Neural crest cell (in vitro differentiated cells): ENCODE results near the gene TCF3. TPM values are rescaled to one million over a fixed set of nuclear protein-coding genes. Genes with fewer than 3 reads are reported as not detected.

ENCODE experiments used
- DNase-seq: peaks from one replicate; pipeline ENCODE4 v3.0.0; 2021; ENCODE audit warnings: low read depth, mixed read lengths, low spot score
- H3K27ac Mint-ChIP-seq: one replicate; pipeline ENCODE4 v1.8.0; 2021; ENCODE audit warnings: mild to moderate bottlenecking, mixed read lengths; ENCODE audit not compliant: unreplicated experiment
- H3K27me3 Mint-ChIP-seq: 2 replicates; pipeline ENCODE4 v1.8.0; 2021; ENCODE audit warnings: low read depth, mild to moderate bottlenecking, mixed read lengths
- H3K36me3 Mint-ChIP-seq: 2 replicates; pipeline ENCODE4 v1.8.0; 2021; ENCODE audit warnings: low read depth, mild to moderate bottlenecking, mixed read lengths
- H3K4me1 Mint-ChIP-seq: 2 replicates; pipeline ENCODE4 v1.8.0; 2021; ENCODE audit warnings: mixed read lengths
- H3K4me3 Mint-ChIP-seq: one replicate; pipeline ENCODE4 v1.8.0; 2021; ENCODE audit warnings: mild to moderate bottlenecking, mixed read lengths
- H3K9me3 Mint-ChIP-seq: 2 replicates; pipeline ENCODE4 v1.8.0; 2021; ENCODE audit warnings: mixed read lengths
- CTCF ChIP-seq: fragments of 200-600 bp; sonication (generic); conservative IDR thresholded peaks from 2 replicates; pipeline ENCODE4 v1.5.0; 2021; ENCODE audit warnings: antibody characterized with exemption, mild to moderate bottlenecking
- total RNA-seq: library from RNA; stranded (reverse); gene quantifications from 2 replicates; pipeline ENCODE4 v1.2.1, GENCODE V29; 2021

TCF3 gene
- total RNA-seq, 1 donor from 2014 or later = 348 TPM

- no peak overlapping the region for H3K27ac Mint-ChIP-seq
- H3K36me3 Mint-ChIP-seq = peaks cover 11% of the 10 kb centered on the region
- no peaks in the 10 kb centered on the region for H3K27me3 Mint-ChIP-seq
- TF ChIP-seq CTCF = no peak
- H3K9me3 Mint-ChIP-seq = no peaks in the 10 kb centered on the region
- H3K4me1 Mint-ChIP-seq = no peaks in the 10 kb centered on the region
- DNase-seq = no peak
- H3K4me3 Mint-ChIP-seq = no peak overlapping the region
Observed at GRCh38 chr19:1631557-1632100, 20.8 kb downstream of the TCF3 start.

GRCh38 chr19:1630811-1631210 lies 21.6 kb downstream of the TCF3 start:
- no peak for TF ChIP-seq CTCF
- no peaks in the 10 kb centered on the region for H3K4me1 Mint-ChIP-seq
- no peak for DNase-seq
- no peak overlapping the region for H3K27ac Mint-ChIP-seq
- no peaks in the 10 kb centered on the region for H3K9me3 Mint-ChIP-seq
- no peak overlapping the region for H3K4me3 Mint-ChIP-seq
- H3K36me3 Mint-ChIP-seq = peaks cover 9% of the 10 kb centered on the region
- no peaks in the 10 kb centered on the region for H3K27me3 Mint-ChIP-seq

GRCh38 chr19:1630012-1630411 lies 22.4 kb downstream of the TCF3 start:
- DNase-seq = no peak

GRCh38 chr19:1629256-1629808 lies 23.1 kb downstream of the TCF3 start:
- peaks cover 8% of the 10 kb centered on the region for H3K36me3 Mint-ChIP-seq
- peaks cover 1% of the 10 kb centered on the region for H3K27me3 Mint-ChIP-seq
- H3K27ac Mint-ChIP-seq = no peak overlapping the region
- H3K4me1 Mint-ChIP-seq = peaks cover 4% of the 10 kb centered on the region
- no peak for TF ChIP-seq CTCF
- H3K9me3 Mint-ChIP-seq = no peaks in the 10 kb centered on the region
- no peak for DNase-seq
- H3K4me3 Mint-ChIP-seq = no peak overlapping the region

More at GRCh38 chr19:1630012-1630411, 22.4 kb downstream of the TCF3 start:
- H3K36me3 Mint-ChIP-seq = peaks cover 3% of the 10 kb centered on the region
- no peaks in the 10 kb centered on the region for H3K4me1 Mint-ChIP-seq
- no peak for TF ChIP-seq CTCF
- H3K27me3 Mint-ChIP-seq = no peaks in the 10 kb centered on the region
- H3K27ac Mint-ChIP-seq = no peak overlapping the region
- H3K9me3 Mint-ChIP-seq = no peaks in the 10 kb centered on the region
- no peak overlapping the region for H3K4me3 Mint-ChIP-seq

- no peak for DNase-seq
- Mint-ChIP-seq H3K4me1 (peaks cover 6% of the 10 kb centered on the region), H3K4me3 (no peak overlapping the region), H3K9me3 (no peaks in the 10 kb centered on the region), H3K36me3 (peaks cover 13% of the 10 kb centered on the region), H3K27ac (no peak overlapping the region), H3K27me3 (peaks cover 2% of the 10 kb centered on the region)
- TF ChIP-seq CTCF = no peak
Observed at GRCh38 chr19:1627194-1627593, 25.2 kb downstream of the TCF3 start.
